ENCODE measurements around the gene P4HA2. TPM values are rescaled to one million over a fixed set of nuclear protein-coding genes. Genes with fewer than 3 reads are reported as not detected.
A peak's percentile ranks its signal among the peaks of the same experiment; 100 is the strongest.

Gene P4HA2
- total and polyA plus RNA-seq, 2 donors (not counting 3 experiments of a cell fraction or from before 2014, with no cell fraction given): 37.6 to 58.7 TPM

DNA sequence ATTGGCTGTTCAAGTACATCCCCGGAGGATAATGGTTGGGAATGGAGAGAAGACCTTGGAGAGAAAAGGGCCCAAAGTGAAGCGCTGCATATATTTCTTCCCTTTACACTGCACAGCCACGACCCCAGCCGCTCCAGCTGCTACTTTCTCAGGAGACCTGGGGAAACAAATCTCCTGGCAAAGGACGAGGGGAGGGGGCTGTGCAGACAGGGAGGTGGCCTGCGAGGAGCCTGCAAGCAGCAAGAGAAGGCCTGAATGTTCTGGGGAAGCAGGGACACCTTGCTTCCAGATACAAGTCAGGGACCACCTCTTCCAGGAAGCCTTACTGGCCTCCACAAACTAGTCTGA, 29.1 kb upstream of the P4HA2 start:
- Histone ChIP-seq H3K27ac (ENCODE audit: insufficient read depth, low read depth, low read length) (no peak overlapping the region), H3K27me3 (ENCODE audit: control insufficient read depth in 2 of 2, insufficient read depth in 2 of 2, low read length in 2 of 2) (no peaks in the 10 kb centered on the region), H4K20me1 (replicated peaks; ENCODE audit: control insufficient read depth, extremely low read depth, insufficient read depth, low read length) (no peaks in the 10 kb centered on the region), H3K4me2 (ENCODE audit: insufficient read depth, low read length) (peak overlapping the region; percentile 47), H3K4me1 (ENCODE audit: control insufficient read depth, extremely low read depth, insufficient read depth, low read length) (peaks cover 39% of the 10 kb centered on the region), H3K9me1 (replicated peaks; ENCODE audit: control insufficient read depth, extremely low read depth, insufficient read depth, low read length) (no peaks in the 10 kb centered on the region), H3K36me3 (ENCODE audit: control insufficient read depth in 2 of 2, extremely low read depth in 1 of 2, insufficient read depth in 2 of 2, low read length in 2 of 2) (no peaks in the 10 kb centered on the region), H3K4me3 (replicated peaks in 1 of 3; ENCODE audit: insufficient read depth in 1 of 3, low read depth in 1 of 3, low read length in 3 of 3) (peak overlapping the region in 1 of 3 experiments; percentile 78), H3K9me3 (replicated peaks; ENCODE audit: control insufficient read depth, insufficient read depth, low read length) (no peaks in the 10 kb centered on the region), H3K79me2 (ENCODE audit: control insufficient read depth, insufficient read depth, low read length) (peaks cover 34% of the 10 kb centered on the region), H3K9ac (replicated peaks; ENCODE audit: extremely low read depth, insufficient read depth, low read length) (peak overlapping the region; percentile 57), H2AFZ (ENCODE audit: low read depth, low read length) (peak overlapping the region; percentile 87)
- DNase-seq (ENCODE audit: low read depth, low spot score): no peak
- TF ChIP-seq, protein P1, sequence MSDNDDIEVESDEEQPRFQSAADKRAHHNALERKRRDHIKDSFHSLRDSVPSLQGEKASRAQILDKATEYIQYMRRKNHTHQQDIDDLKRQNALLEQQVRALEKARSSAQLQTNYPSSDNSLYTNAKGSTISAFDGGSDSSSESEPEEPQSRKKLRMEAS (IDR thresholded peaks at IDR 0.05; ENCODE audit: insufficient read depth, insufficient read length): no peak
- dilution Hi-C loops (cut with MboI; ENCODE audit: extremely low pct_ligation_motif_present, low sequenced_read_pairs) (no loop called here), intact Hi-C loops (cut with micrococcal nuclease) (no loop called here)
- no peak for FAIRE-seq
- ChIA-PET CTCF (interaction anchor here (0.7 to 1.7 kb wide), 2 partner anchors 19 to 37 kb away, joined by 5 to 10 read pairs; partner anchors contain the start of gene SLC22A4), POLR2A (no interaction called here)
- no TSS peak for BruUV-seq (replicated peaks)

DNA sequence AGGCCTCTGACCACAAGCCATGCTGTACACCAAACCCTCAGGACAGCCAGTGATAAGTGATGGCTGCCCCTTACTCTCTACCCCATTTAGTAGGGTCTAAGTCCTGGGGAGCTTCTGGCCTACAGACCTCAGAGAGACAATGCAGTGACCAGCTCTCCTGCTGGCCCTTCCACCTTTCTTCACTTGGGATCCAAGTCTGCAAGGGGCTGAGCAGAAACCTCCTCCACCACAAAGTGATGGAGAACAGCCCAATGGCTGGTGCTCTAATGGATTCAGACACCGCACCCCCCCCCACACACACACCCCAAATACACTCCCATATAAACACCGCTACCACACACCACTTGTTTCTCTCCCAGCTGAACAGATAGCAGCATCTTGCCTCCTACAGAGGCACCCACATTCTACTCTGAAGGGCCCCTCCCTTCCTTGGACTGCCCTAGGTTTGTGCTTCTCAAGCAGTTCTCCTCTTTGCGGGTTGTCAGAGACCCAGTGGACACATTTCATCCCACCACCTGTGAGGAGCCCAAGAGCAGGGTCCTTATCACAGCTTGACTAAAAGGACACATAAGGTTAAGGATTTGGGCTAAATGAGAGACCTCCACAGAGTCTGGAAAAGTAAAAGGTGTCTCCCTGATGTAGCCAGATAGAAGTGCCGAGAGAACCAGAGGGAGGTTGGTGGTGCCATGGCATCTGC, 28.6 kb upstream of the P4HA2 start:
- no peaks in the 10 kb centered on the region for H3K36me3 ChIP-seq (ENCODE audit: control insufficient read depth in 2 of 2, extremely low read depth in 1 of 2, insufficient read depth in 2 of 2, low read length in 2 of 2)
- DNase-seq (ENCODE audit: low read depth, low spot score) (no peak), FAIRE-seq (no peak)
- ChIA-PET CTCF (interaction anchor here (1.6 to 1.7 kb wide), 2 partner anchors 18 kb away, joined by 10 to 11 read pairs; no protein-coding TSS in a partner anchor), POLR2A (no interaction called here)
- no peaks in the 10 kb centered on the region for H3K9me3 ChIP-seq (replicated peaks; ENCODE audit: control insufficient read depth, insufficient read depth, low read length)
- H4K20me1 ChIP-seq (replicated peaks; ENCODE audit: control insufficient read depth, extremely low read depth, insufficient read depth, low read length): no peaks in the 10 kb centered on the region
- TF ChIP-seq MYC (IDR thresholded peaks at IDR 0.05; ENCODE audit: low read depth, low read length): no peak
- intact Hi-C loops (cut with micrococcal nuclease) (no loop called here), dilution Hi-C loops (cut with MboI; ENCODE audit: extremely low pct_ligation_motif_present, low sequenced_read_pairs) (no loop called here)
- no peak overlapping the region for H3K9ac ChIP-seq (replicated peaks; ENCODE audit: extremely low read depth, insufficient read depth, low read length)
- peaks cover 29% of the 10 kb centered on the region for H3K79me2 ChIP-seq (ENCODE audit: control insufficient read depth, insufficient read depth, low read length)
- no TSS peak for BruUV-seq (replicated peaks)
- H3K27ac ChIP-seq (ENCODE audit: insufficient read depth, low read depth, low read length): no peak overlapping the region
- no peak overlapping the region for H3K4me2 ChIP-seq (ENCODE audit: insufficient read depth, low read length)
- H3K4me1 ChIP-seq (ENCODE audit: control insufficient read depth, extremely low read depth, insufficient read depth, low read length): peaks cover 34% of the 10 kb centered on the region
- H3K9me1 ChIP-seq (replicated peaks; ENCODE audit: control insufficient read depth, extremely low read depth, insufficient read depth, low read length): no peaks in the 10 kb centered on the region
- no peak overlapping the region for H3K4me3 ChIP-seq (replicated peaks in 1 of 3; ENCODE audit: insufficient read depth in 1 of 3, low read depth in 1 of 3, low read length in 3 of 3)
- H3K27me3 ChIP-seq (ENCODE audit: control insufficient read depth in 2 of 2, insufficient read depth in 2 of 2, low read length in 2 of 2): no peaks in the 10 kb centered on the region
- no peak overlapping the region for H2AFZ ChIP-seq (ENCODE audit: low read depth, low read length)

All from endothelial cell of umbilical vein (primary cell).